GM12865 (cell line): ENCODE measurements around the gene NCAM2.

Experiments used
- DNase-seq: peaks from one replicate; pipeline ENCODE4 v3.0.0; 2010; ENCODE audit warnings: low read depth
- H3K4me3 ChIP-seq: 2 replicates; pipeline ENCODE4 v1.5.1; 2011; ENCODE audit warnings: mild to moderate bottlenecking, low read depth, low read length, control low read depth
- CTCF ChIP-seq: IDR thresholded peaks from 2 replicates; pipeline ENCODE4 v1.5.1; 2011; ENCODE audit warnings: low read length, control low read depth, low read depth, inconsistent platforms; ENCODE audit not compliant: insufficient read depth; ENCODE audit errors: missing control alignments

The NCAM2 gene

GRCh38 chr21:21508859-21509258 lies 510.6 kb downstream of the NCAM2 start:
- DNase-seq: no peak
- no peak overlapping the region for H3K4me3 ChIP-seq
- no peak for TF ChIP-seq CTCF

GRCh38 chr21:21530680-21531079 lies 532.5 kb downstream of the NCAM2 start:
- no peak overlapping the region for H3K4me3 ChIP-seq
- no peak for DNase-seq
- TF ChIP-seq CTCF: no peak

GRCh38 chr21:21547368-21547953 lies 549.3 kb downstream of the NCAM2 start:
- H3K4me3 ChIP-seq: no peak overlapping the region
- TF ChIP-seq CTCF: no peak
- DNase-seq: no peak

GRCh38 chr21:21559285-21560045 lies 561.3 kb downstream of the NCAM2 start:
- TF ChIP-seq CTCF: no peak
- no peak overlapping the region for H3K4me3 ChIP-seq
- DNase-seq: no peak
